ENCODE data around the gene P2RY2. TPM values are rescaled to one million over a fixed set of nuclear protein-coding genes. Genes with fewer than 3 reads are reported as not detected.

Gene P2RY2
- total and polyA plus RNA-seq, 9 of the 15 experiments (the other 6 are each of a cell fraction or from before 2014, with no cell fraction given): not detected

- BruUV-seq (replicated peaks): no TSS peak
- Histone ChIP-seq H3K27me3 (ENCODE audit: control insufficient read depth in 2 of 2, insufficient read depth in 2 of 2, low read length in 2 of 2) (peaks cover 40 to 73% of the 10 kb centered on the region in 2 experiments), H3K9ac (ENCODE audit: insufficient read depth in 1 of 2, low read depth in 2 of 2, low read length in 2 of 2) (no peak overlapping the region; a peak in 1 of 4 replicates), H3K4me2 (ENCODE audit: insufficient read depth, low read length) (no peak overlapping the region), H4K20me1 (replicated peaks; ENCODE audit: control insufficient read depth, insufficient read depth, low read length) (no peaks in the 10 kb centered on the region), H3K9me1 (ENCODE audit: control insufficient read depth, insufficient read depth, low read length) (no peaks in the 10 kb centered on the region), H2AFZ (ENCODE audit: low read depth, low read length) (no peak overlapping the region), H3K79me2 (ENCODE audit: control insufficient read depth, insufficient read depth, low read length) (no peaks in the 10 kb centered on the region), H3K4me1 (replicated peaks in 1 of 2; ENCODE audit: control insufficient read depth in 2 of 2, insufficient read depth in 2 of 2, low read length in 2 of 2) (peaks cover 0 to 14% of the 10 kb centered on the region in 2 experiments; a peak in 3 of 5 replicates), H3K9me3 (replicated peaks; ENCODE audit: control insufficient read depth, insufficient read depth, low read depth, low read length) (no peaks in the 10 kb centered on the region), H3K4me3 (no peak overlapping the region), H3K36me3 (ENCODE audit: control insufficient read depth, insufficient read depth, low read length) (no peaks in the 10 kb centered on the region), H3K27ac (ENCODE audit: extremely low read depth, low read depth, low read length) (no peak overlapping the region)
- in situ Hi-C loops (cut with MboI): no loop called here
- ChIA-PET CTCF (ENCODE audit: low intra/inter-chr PET ratio) (no interaction called here), POLR2A (interaction anchor here (0.8 to 1.4 kb wide), 3 partner anchors 10 to 20 kb away, joined by 3 to 4 read pairs (median 4); no protein-coding TSS in a partner anchor)
- WGBS (ENCODE audit: insufficient coverage, low coverage, missing lambda C conversion rate): 27% methylated on average over 7 of the region's 7 CpGs
- FAIRE-seq (no peak), DNase-seq (ENCODE audit: extremely low read depth in 1 of 4, low spot score in 3 of 4) (no peak), ATAC-seq (no peak)
- TF ChIP-seq TSHZ1 (CRISPR knock-in tag; IDR thresholded peaks at IDR 0.05): no peak
- peak; percentile 8 for TF ChIP-seq RBM25 (IDR thresholded peaks at IDR 0.05; ENCODE audit: low read depth, low read length, severe bottlenecking)
- intact Hi-C loops (cut with micrococcal nuclease): no loop called here
Measured at GRCh38 chr11:73272680-73273038, 54.6 kb downstream of the P2RY2 start.

All from K562 (cell line).